SK-N-SH (cell line): ENCODE data around the gene CELSR2. TPM values are rescaled to one million over a fixed set of nuclear protein-coding genes. Genes with fewer than 3 reads are reported as not detected.
A peak's percentile ranks its signal among the peaks of the same experiment; 100 is the strongest.
"Not testable (repeated sequence)": the region's sequence is repeated elsewhere in the genome, so short reads cannot be mapped to it uniquely, and the experiment has no call there.

Experiments used
- CTCF ChIA-PET: fragments of 300-600, 350-600 bp; formaldehyde crosslinking; extraction: SDS; loops from one replicate; lab custom pipeline; 2021; lab: Yijun Ruan, JAX
- POLR2A ChIA-PET: fragments of 350-600 bp; sonication (Branson Sonifier 250); formaldehyde crosslinking; extraction: SDS; loops from one replicate; lab custom pipeline; 2020; ENCODE audit warnings: antibody characterized with exemption, inconsistent platforms; lab: Yijun Ruan, JAX
- DNase-seq: peaks from one replicate; pipeline ENCODE4 v3.0.0; 2012
- H2AFZ ChIP-seq: fragments of 200-600 bp; sonication (generic); 2 replicates; pipeline ENCODE4 v1.8.1; 2016; ENCODE audit warnings: antibody characterized with exemption, mild to moderate bottlenecking, low read depth
- H3F3A ChIP-seq: fragments of 200-600 bp; sonication (generic); replicated peaks from 2 replicates; pipeline ENCODE3; 2016; ENCODE audit warnings: antibody characterized with exemption, mild to moderate bottlenecking; ENCODE audit not compliant: insufficient read depth
- H3K27ac ChIP-seq, 2 experiments: fragments of 200-500 bp in 1 of 2; fragments of 200-600 bp in 1 of 2; sonication (Bioruptor generic) in 1 of 2; sonication (generic), shearing (Covaris generic) in 1 of 2; 2 replicates each; pipeline versions ENCODE4 v1.5.1 to v1.6.1; 2014 to 2016; ENCODE audit warnings: low read depth in 2 of 2, inconsistent platforms in 1 of 2, low read length in 1 of 2, mild to moderate bottlenecking in 1 of 2, mixed read lengths in 1 of 2
- H3K27me3 ChIP-seq: fragments of 200-600 bp; sonication (generic), shearing (Covaris generic); 2 replicates; pipeline ENCODE4 v1.6.1; 2016; ENCODE audit warnings: mixed run types; ENCODE audit not compliant: insufficient read depth
- H3K36me3 ChIP-seq, 2 experiments: fragments of 200-500 bp in 1 of 2; fragments of 200-600 bp in 1 of 2; sonication (Bioruptor generic) in 1 of 2; sonication (generic) in 1 of 2; replicated peaks in 1 of 2; 2 replicates each; pipeline versions ENCODE3 to v1.5.1; 2014 to 2016; ENCODE audit warnings: low read length in 1 of 2, mild to moderate bottlenecking in 1 of 2; ENCODE audit not compliant: insufficient read depth in 2 of 2, control insufficient read depth in 1 of 2
- H3K4me1 ChIP-seq, 2 experiments: fragments of 200-500 bp in 1 of 2; fragments of 200-600 bp in 1 of 2; sonication (Bioruptor generic) in 1 of 2; sonication (generic), shearing (Covaris generic) in 1 of 2; 2 replicates each; pipeline versions ENCODE4 v1.5.1 to v1.6.1; 2014 to 2016; ENCODE audit warnings: low read depth in 1 of 2, low read length in 1 of 2, mixed run types in 1 of 2; ENCODE audit not compliant: insufficient read depth in 2 of 2, control insufficient read depth in 1 of 2
- H3K4me2 ChIP-seq: fragments of 200-600 bp; sonication (generic), shearing (Covaris generic); 2 replicates; pipeline ENCODE4 v1.6.1; 2017; ENCODE audit warnings: mixed run types
- H3K4me3 ChIP-seq, 2 experiments: fragments of 200-500 bp in 1 of 2; fragments of 200-600 bp in 1 of 2; sonication (Bioruptor generic) in 1 of 2; sonication (generic), shearing (Covaris generic) in 1 of 2; 2 replicates each; pipeline versions ENCODE4 v1.5.1 to v1.8.1; 2014 to 2016; ENCODE audit warnings: low read depth in 2 of 2, inconsistent platforms in 1 of 2, low read length in 1 of 2, mild to moderate bottlenecking in 1 of 2, mixed read lengths in 1 of 2, moderate library complexity in 1 of 2
- H3K79me2 ChIP-seq: fragments of 200-600 bp; sonication (generic); 2 replicates; pipeline ENCODE4 v1.8.1; 2017; ENCODE audit warnings: mild to moderate bottlenecking; ENCODE audit not compliant: insufficient read depth
- H3K9ac ChIP-seq: fragments of 200-600 bp; sonication (generic); 2 replicates; pipeline ENCODE4 v1.6.1; 2017; ENCODE audit warnings: mixed run types
- H3K9me2 ChIP-seq: fragments of 200-600 bp; sonication (generic); 2 replicates; pipeline ENCODE4 v1.6.1; 2017; ENCODE audit warnings: mixed run types
- H3K9me3 ChIP-seq: fragments of 200-600 bp; sonication (generic); 2 replicates; pipeline ENCODE4 v1.6.1; 2017; ENCODE audit warnings: mixed run types, mild to moderate bottlenecking, moderate library complexity
- H4K20me1 ChIP-seq: fragments of 200-600 bp; sonication (generic); 2 replicates; pipeline ENCODE4 v1.6.1; 2017; ENCODE audit warnings: mild to moderate bottlenecking, mixed run types; ENCODE audit not compliant: insufficient read depth
- CHD2 ChIP-seq: fragments of 150-350 bp; IDR thresholded peaks from 2 replicates; pipeline ENCODE4 v1.6.1; 2018; ENCODE audit warnings: low read length; ENCODE audit not compliant: partially characterized antibody
- ELF1 ChIP-seq: IDR thresholded peaks from 2 replicates; pipeline ENCODE4 v1.4.0; 2012
- FOXM1 ChIP-seq: IDR thresholded peaks from 2 replicates; pipeline ENCODE4 v1.4.0; 2012; ENCODE audit warnings: low read depth, mild to moderate bottlenecking
- GATA2 ChIP-seq: sonication (generic); formaldehyde crosslinking; IDR thresholded peaks from 2 replicates; pipeline ENCODE4 v1.5.0; 2020; ENCODE audit warnings: mild to moderate bottlenecking, missing genetic modification reagents
- IRF3 ChIP-seq: fragments of 150-350 bp; IDR thresholded peaks from 2 replicates; pipeline ENCODE4 v1.6.1; 2016; ENCODE audit warnings: mild to moderate bottlenecking, low read depth, low read length
- JUND ChIP-seq: IDR thresholded peaks from 2 replicates; pipeline ENCODE4 v1.4.0; 2012
- NRF1 ChIP-seq: IDR thresholded peaks from 2 replicates; pipeline ENCODE4 v1.6.1; 2012; ENCODE audit warnings: low read depth, mild to moderate bottlenecking, low read length
- RAD21 ChIP-seq: IDR thresholded peaks from 2 replicates; pipeline ENCODE4 v1.6.1; 2012; ENCODE audit warnings: mild to moderate bottlenecking, low read length
- RFX5 ChIP-seq: IDR thresholded peaks from 2 replicates; pipeline ENCODE4 v1.6.1; 2012; ENCODE audit warnings: mild to moderate bottlenecking, improper control_type of control experiment, low read length
- TCF12 ChIP-seq: IDR thresholded peaks from 2 replicates; pipeline ENCODE4 v1.4.0; 2012
- USF1 ChIP-seq: IDR thresholded peaks from 2 replicates; pipeline ENCODE4 v1.4.0; 2012; ENCODE audit warnings: low read depth, borderline replicate concordance
- USF2 ChIP-seq: fragments of 150-350 bp; IDR thresholded peaks from 2 replicates; pipeline ENCODE4 v1.6.1; 2017; ENCODE audit warnings: antibody characterized with exemption, low read length, low read depth, borderline replicate concordance
- YY1 ChIP-seq: IDR thresholded peaks from 2 replicates; pipeline ENCODE4 v1.4.0; 2012; ENCODE audit warnings: low read depth, mild to moderate bottlenecking
- ZBTB33 ChIP-seq: IDR thresholded peaks from 2 replicates; pipeline ENCODE4 v1.4.0; 2012; ENCODE audit warnings: low read depth, borderline replicate concordance
- WGBS: methylation state at CpG from one replicate; pipeline ENCODE4 v1.1.6; 2017; ENCODE audit warnings: low lambda C conversion rate; 5-methylcytosine and 5-hydroxymethylcytosine counted together
- polyA plus RNA-seq, 3 experiments: library from polyadenylated mRNA; depleted of rRNA; stranded (reverse); fragments of >200 nt; gene quantifications; 2 replicates each; pipeline ENCODE4 v1.2.3, GENCODE V29; 2012

The CELSR2 gene
- polyA plus RNA-seq, 1 of the 3 experiments (the other 2 are of a cell fraction), result 3.5 TPM

GRCh38 chr1:109282952-109283747, 33.8 kb downstream of the CELSR2 start, which contains the start of gene PSRC1 (continued):
- TF ChIP-seq NRF1 (peak; percentile 67), USF2 (no peak), FOXM1 (no peak), RFX5 (0 out of 2 replicates have a peak, but pooled peaks have one; percentile 13), USF1 (no peak)

- Histone ChIP-seq H3K27ac (peak overlapping the region; percentile 73 to 96), H3K9ac (peak overlapping the region; percentile 68), H4K20me1 (no peaks in the 10 kb centered on the region), H2AFZ (peak overlapping the region; percentile 86), H3K9me2 (no peaks in the 10 kb centered on the region), H3K27me3 (no peaks in the 10 kb centered on the region), H3K4me2 (peak overlapping the region; percentile 82), H3K9me3 (no peaks in the 10 kb centered on the region), H3K79me2 (peaks cover 26% of the 10 kb centered on the region; the same call in 1 of the 2 replicates), H3K4me3 (peak overlapping the region; percentile 69 to 84), H3K4me1 (peaks cover 0 to 18% of the 10 kb centered on the region in 2 experiments; a peak in 1 of 4 replicates), H3F3A (peaks cover 4% of the 10 kb centered on the region), H3K36me3 (no peaks in the 10 kb centered on the region)
- POLR2A ChIA-PET, result interaction anchor here (1.4 to 1.5 kb wide), 3 partner anchors 30 to 184 kb away, joined by 5 to 9 read pairs (median 9); partner anchors contain the start of gene SORT1
- no peak for DNase-seq
- TF ChIP-seq RFX5 (no peak), RAD21 (no peak), JUND (no peak), CHD2 (no peak), ZBTB33 (no peak), YY1 (no peak), TCF12 (no peak), GATA2 (no peak), IRF3 (no peak), USF1 (no peak), ELF1 (no peak)
- 92% methylated on average over 17 of the region's 17 CpGs for WGBS
- CTCF ChIA-PET, result interaction anchor here (1.2 to 8.7 kb wide), 5 partner anchors 20 to 248 kb away, joined by 4 to 252 read pairs (median 6); partner anchors contain the start of genes CELSR2 and SORT1
Observed at GRCh38 chr1:109283748-109284600, 34.6 kb downstream of the CELSR2 start.

GRCh38 chr1:109286762-109287161, 37.4 kb downstream of the CELSR2 start:
- H3K9me2 ChIP-seq, DNase-seq, H3K27me3 ChIP-seq, H3K36me3 ChIP-seq, H3K9me3 ChIP-seq, H2AFZ ChIP-seq, H3K9ac ChIP-seq, H3K27ac ChIP-seq, H3K4me2 ChIP-seq, H3F3A ChIP-seq, CTCF ChIA-PET, H3K4me3 ChIP-seq, POLR2A ChIA-PET, H4K20me1 ChIP-seq: not testable (repeated sequence)
- peaks cover 12% of the 10 kb centered on the region; the same call in 1 of the 2 replicates for H3K79me2 ChIP-seq
- H3K4me1 ChIP-seq, result peaks cover 0 to 14% of the 10 kb centered on the region in 2 experiments; a peak in 1 of 4 replicates
- 94% methylated on average over 5 of the region's 5 CpGs for WGBS
